Hematopoietic multipotent progenitor cell treated with erythropoietin and hydrocortisone succinate and interleukin-3 and kit ligand, for 15 days (in vitro differentiated cells): ENCODE results near the gene FBP1.
"Not testable (repeated sequence)": the region's sequence is repeated elsewhere in the genome, so short reads cannot be mapped to it uniquely, and the experiment has no call there.

ENCODE experiments used
- DNase-seq: peaks from one replicate; pipeline ENCODE4 v3.0.0-alpha.2; 2015; ENCODE audit warnings: low spot score

Gene FBP1

DNA sequence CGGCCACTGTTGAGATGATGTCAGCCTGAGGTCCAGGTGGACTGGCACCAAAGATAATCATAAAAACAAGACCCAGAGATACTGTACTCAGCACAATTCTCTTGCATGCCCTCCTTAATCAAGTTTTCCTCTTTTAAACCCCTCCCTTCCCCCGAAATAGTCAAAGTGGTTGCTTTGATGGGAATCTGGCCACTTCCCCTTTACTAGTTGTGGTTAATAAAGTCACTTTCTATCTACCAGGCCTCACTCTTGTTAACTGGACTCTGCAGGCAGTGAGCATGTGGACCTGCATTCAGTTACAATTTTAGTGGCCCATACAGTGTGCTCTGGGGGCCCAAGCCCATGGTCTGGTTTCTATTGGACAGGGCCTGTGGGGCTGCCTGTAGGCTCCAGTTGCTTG, 63.2 kb downstream of the FBP1 start:
- no peak for DNase-seq

DNA sequence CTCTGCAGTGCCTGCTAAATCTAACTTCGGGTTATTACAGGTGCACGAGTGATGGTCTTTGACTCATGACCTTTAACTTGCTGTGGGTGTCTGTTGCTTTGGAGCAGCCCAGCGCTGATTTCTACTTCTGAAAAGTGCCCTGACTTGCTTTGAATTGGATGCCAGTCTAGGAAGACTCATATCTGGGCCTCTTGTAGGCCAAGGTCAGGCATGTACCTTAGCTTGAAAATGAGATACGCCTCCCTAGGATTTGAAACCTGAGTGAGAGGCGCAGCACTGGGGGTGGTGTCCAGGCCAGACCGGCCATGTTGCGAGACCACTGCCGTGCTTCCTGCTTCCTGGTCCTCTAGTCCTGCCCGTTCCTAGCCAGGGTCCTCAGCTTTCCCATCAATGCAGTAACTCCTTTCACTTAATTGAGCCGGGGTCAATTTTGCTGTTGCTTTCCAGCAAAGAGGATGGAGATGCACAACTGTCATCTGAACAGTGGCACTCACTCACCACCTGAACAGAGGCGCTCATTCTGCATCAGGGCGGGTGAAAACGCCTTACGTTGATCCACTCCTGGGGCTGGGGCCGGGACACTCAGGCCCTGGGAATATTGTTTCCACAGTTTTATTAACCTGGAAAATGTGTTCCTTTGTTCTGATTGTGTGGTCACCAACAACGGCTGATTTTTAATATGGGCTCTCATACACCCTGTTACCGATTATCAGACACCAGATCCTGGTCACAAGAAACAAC, 70.2 kb downstream of the FBP1 start:
- no peak for DNase-seq

DNA sequence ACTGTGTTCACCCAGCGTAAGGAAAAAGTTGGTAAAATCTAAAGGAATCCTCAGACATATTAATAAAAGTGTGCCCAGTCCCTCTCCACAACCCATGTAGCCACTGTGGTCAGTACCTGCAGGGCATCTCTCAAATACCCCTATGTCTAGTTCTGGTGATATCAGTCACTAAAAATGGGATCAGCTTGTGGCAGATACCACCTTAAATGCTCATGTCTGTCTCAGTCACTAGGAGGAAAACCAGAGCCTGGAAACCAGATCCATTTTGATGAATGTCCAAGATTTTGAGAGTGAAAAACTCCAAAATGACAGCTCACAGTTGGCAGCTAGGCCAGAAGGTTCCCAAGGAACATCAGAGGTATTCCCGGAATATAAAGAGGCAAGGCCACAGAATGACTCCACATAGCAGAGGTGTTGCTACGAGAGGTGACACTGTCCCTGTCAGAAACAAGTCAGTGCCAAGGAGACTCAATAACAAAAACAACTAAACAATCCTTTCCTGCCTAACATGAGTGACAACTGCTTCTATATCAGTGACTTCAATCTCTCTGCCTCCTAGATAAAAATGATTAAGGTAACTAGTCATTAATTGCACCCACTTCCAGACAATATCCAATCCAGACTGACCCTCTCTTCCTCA, 70.9 kb downstream of the FBP1 start:
- DNase-seq, result no peak

DNA sequence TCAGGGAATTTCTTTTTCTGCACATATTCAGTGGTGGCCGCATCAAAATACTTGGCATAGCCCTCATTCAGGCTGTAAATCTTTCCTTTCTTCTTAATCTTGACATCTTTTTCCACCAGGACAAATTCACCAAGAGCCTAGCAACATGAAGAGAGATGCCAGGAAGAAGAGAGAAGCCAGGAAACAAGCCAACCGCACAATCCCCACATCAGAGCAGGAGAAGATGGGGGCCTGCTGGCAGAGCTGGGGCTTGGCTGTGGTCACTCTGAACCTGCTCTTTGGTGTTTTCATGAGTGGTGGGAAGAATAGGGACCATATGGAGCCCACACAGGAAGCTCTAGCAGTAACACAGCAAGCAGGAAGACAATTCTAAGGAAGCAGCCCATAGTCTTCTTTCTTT, 72.0 kb downstream of the FBP1 start:
- DNase-seq, result no peak

DNA sequence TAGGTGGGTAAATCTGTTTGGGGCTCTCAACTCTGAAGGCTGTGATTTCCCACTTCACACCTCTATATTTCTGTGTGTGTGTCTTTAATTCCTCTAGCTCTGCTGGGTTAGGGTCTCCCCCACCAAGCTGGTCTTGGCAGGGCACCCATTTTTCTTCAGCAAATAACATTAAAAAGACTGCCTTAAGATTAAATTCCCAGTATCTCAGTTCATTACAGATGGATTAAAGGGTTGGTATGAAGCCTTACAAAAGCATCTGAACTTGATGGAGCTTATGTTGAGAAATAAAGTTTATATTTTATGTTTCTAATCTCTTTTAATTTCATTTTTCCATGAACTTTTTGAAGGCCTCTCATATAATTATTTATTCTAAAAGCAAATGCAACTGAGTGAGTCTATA, 72.8 kb downstream of the FBP1 start:
- DNase-seq, result no peak

DNA sequence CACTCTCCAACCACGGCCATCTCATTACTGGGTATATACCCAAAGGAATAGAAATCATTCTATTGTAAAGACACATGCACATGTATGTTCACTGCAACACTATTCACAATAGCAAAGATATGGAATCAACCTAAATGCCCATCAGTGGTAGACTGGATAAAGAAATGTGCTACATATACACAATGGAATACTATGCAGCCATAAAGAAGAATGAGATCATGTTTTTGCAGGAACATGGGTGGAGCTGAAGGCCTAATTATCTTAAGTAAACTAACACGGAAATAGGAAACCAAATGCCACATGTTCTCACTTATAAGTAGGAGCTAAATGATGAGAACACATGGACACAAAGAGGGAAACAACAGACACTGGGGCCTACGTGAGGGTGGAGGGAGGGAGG, 75.0 kb downstream of the FBP1 start:
- not testable (repeated sequence) for DNase-seq

DNA sequence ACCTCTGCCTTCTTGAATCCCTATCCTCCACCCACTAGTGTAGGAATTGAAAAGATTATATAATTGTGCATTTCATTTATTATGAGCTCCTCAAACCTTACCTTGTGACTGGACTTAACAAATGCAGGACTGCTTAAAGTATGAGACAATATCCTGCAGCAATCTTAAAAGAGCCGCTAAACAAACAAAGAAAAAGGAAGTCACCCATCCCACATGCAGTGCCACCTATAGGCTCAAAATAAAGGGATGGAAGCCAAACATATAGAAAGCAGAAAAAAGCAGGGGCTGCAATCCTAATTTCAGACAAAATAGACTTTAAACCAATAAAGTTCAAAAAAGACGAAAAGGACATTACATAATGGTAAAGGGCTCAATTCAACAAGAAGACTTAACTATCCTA, 75.8 kb downstream of the FBP1 start:
- no peak for DNase-seq

DNA sequence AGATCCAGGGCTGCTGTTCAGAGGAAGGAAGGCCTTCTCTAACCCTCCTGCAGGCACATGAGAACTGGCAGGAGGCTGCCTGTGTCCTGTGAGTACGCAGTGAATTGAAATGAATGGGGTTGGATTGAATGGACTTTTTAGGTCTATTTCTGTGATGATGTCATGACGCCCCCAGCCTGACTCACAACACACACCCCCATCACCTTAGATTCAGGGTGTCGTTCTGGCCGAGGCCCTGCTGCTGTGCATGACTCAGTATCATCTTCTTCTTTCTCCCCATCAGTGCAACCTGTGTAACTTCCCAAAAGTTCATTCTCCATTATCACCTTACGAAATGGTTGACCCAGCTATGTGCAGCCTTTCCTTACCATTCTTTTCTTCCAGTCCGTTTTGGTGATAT, 79.1 kb downstream of the FBP1 start:
- no peak for DNase-seq

DNA sequence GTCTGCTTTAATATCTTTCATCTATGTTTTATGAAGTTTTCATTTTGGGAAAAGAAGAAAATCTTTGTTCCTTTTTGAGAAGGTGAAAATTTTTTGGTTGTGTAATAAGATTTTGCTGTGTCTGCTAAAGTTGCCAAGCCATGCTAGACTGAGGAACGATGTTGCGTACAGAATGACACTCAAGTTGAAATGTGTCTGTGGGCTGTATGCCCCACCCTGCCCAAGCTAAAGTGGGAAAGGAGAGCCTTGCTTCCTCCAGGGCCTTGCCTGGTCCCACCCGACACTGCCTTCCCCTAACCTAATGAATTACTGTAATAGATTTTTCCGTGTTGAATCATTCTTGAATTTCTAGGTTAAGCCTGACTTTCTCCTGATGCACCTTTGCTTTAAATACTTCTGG, 81.9 kb downstream of the FBP1 start:
- DNase-seq, result no peak

DNA sequence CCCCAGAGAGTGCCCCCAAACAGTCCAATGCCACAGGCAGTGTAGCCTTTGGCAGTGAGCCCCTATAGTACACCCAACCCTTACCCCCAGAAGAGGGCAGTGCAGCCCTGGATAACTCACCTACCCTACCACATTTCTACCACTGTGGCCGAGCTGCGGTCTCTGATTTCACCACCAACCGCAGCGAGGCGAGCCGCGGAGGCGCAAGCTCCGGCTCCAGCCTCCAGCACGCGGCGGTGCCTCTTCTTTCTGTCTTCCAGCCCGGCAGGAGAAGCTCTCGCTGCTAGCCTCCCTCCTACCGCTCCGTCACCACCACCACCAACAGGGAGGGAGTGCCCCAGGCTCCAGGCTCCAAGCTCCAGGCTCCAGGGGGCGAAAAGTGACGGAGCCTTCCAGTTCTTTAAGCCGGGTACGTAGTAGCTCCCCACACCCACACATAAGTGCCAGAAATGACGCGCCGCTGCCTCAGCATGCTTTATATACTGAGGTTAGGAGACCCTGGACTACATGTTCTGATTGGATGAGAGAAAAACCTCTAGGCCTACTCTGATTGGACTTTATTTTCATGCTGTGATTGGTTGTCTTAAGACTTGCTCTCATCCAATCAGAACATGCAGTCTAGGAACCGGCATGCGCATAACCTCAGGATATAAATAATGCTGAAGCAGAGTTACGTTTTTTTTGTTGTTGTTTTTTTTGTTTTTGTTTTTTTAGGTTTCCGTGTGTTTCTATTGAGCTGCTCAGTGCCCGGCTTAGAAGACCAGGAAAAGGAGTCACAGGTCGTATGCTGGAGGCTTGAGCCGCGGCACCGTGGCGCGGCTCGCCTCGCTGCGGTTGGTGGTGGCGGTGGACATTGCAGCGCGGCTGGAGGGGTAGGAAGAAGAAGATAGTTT, 84.6 kb downstream of the FBP1 start, which contains the start of gene PCAT7:
Gene PCAT7 (plus strand): TSS at position 645 of the 893 bp plus-strand sequence.
- no peak for DNase-seq

DNA sequence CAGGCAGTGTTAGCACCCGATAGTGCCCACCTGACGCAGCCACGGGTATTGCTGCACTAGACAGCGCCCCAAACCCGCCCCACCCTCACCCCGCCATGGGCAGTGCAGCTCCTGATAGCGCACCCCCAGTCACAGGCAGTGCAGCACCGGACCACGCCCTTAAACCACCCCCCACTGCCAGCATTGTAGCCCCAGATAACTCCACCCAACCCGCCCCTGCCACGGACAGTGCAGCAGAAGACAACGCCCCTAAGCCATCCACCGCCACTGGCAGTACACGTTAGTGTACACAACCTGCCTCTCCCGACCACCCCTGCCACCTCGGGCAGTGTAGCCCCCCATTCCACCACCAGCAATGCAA, 85.3 kb downstream of the FBP1 start:
- DNase-seq, result no peak
